Muscle of leg (tissue), 11 donors: Measurements from ENCODE around the gene GJD4. TPM values are rescaled to one million over a fixed set of nuclear protein-coding genes. Genes with fewer than 3 reads are reported as not detected.

ENCODE experiments used
- DNase-seq: peaks from one replicate; pipeline ENCODE4 v3.0.0; 2013
- H3K27ac ChIP-seq: one replicate; pipeline ENCODE4 v1.5.1; 2013; ENCODE audit warnings: mild to moderate bottlenecking, low read length, control low read depth
- H3K27me3 ChIP-seq: one replicate; pipeline ENCODE4 v1.6.1; 2013; ENCODE audit warnings: low read length; ENCODE audit not compliant: control insufficient read depth, insufficient read depth
- H3K36me3 ChIP-seq: one replicate; pipeline ENCODE4 v1.6.1; 2013; ENCODE audit warnings: low read length; ENCODE audit not compliant: control insufficient read depth, insufficient read depth
- H3K4me1 ChIP-seq: one replicate; pipeline ENCODE4 v1.6.1; 2013; ENCODE audit warnings: low read length; ENCODE audit not compliant: control insufficient read depth, insufficient read depth
- H3K4me3 ChIP-seq: one replicate; pipeline ENCODE4 v1.5.1; 2013; ENCODE audit warnings: low read length, control low read depth
- H3K9me3 ChIP-seq: replicated peaks from 2 replicates; pipeline ENCODE4 v1.6.1; 2013; ENCODE audit warnings: low read depth, low read length; ENCODE audit not compliant: control insufficient read depth
- WGBS: methylation state at CpG from one replicate; pipeline ENCODE4 v1.1.5; 2013; ENCODE audit warnings: missing lambda C conversion rate; ENCODE audit not compliant: insufficient coverage; 5-methylcytosine and 5-hydroxymethylcytosine counted together
- polyA plus RNA-seq, 8 donors: library from polyadenylated mRNA; unstranded; fragments of 120-200 nt; gene quantifications; one replicate each; pipeline versions ENCODE4 v1.2.1 to v1.2.3, GENCODE V29; 2013; ENCODE audit warnings: inconsistent platforms in 1 of 8, low replicate concordance in 1 of 8; ENCODE audit not compliant: insufficient read length in 8 of 8, insufficient read depth in 1 of 8
- total RNA-seq: library from RNA; stranded (reverse); fragments of 120-200 nt; gene quantifications from one replicate; pipeline ENCODE4 v1.2.4, GENCODE V29; 2013

GJD4 gene
- total and polyA plus RNA-seq, 9 donors, result 1.4 to 17.7 (median 9.2) TPM

- Histone ChIP-seq H3K27ac (peak overlapping the region; percentile 75), H3K36me3 (peaks cover 5% of the 10 kb centered on the region), H3K4me3 (peak overlapping the region; percentile 77), H3K9me3 (no peaks in the 10 kb centered on the region), H3K4me1 (peaks cover 17% of the 10 kb centered on the region), H3K27me3 (peaks cover 2% of the 10 kb centered on the region)
- 0% methylated on average over 30 of the region's 42 CpGs for WGBS
- peak; percentile 97 for DNase-seq
Observed at GRCh38 chr10:35643151-35644049, 38.3 kb downstream of the GJD4 start.

- DNase-seq, result peak; percentile 73
- Histone ChIP-seq H3K27ac (peak overlapping the region; percentile 76), H3K9me3 (no peaks in the 10 kb centered on the region), H3K4me1 (peaks cover 14% of the 10 kb centered on the region), H3K36me3 (no peaks in the 10 kb centered on the region), H3K27me3 (no peaks in the 10 kb centered on the region), H3K4me3 (peak overlapping the region; percentile 77)
- WGBS, result 3% methylated on average over 4 of the region's 13 CpGs
Observed at GRCh38 chr10:35644050-35644950, 39.2 kb downstream of the GJD4 start.

GRCh38 chr10:35650894-35651293 is 45.8 kb downstream of the GJD4 start:
- H3K4me3 ChIP-seq, result no peak overlapping the region
- H3K36me3 ChIP-seq, result no peaks in the 10 kb centered on the region
- no peaks in the 10 kb centered on the region for H3K9me3 ChIP-seq
- no peaks in the 10 kb centered on the region for H3K27me3 ChIP-seq
- DNase-seq, result no peak
- H3K27ac ChIP-seq, result no peak overlapping the region
- no CpG with 5 or more reads among the region's 3 CpGs for WGBS
- no peaks in the 10 kb centered on the region for H3K4me1 ChIP-seq

- Histone ChIP-seq H3K27me3 (no peaks in the 10 kb centered on the region), H3K9me3 (no peaks in the 10 kb centered on the region), H3K36me3 (no peaks in the 10 kb centered on the region), H3K27ac (no peak overlapping the region), H3K4me1 (no peaks in the 10 kb centered on the region), H3K4me3 (no peak overlapping the region)
- DNase-seq, result no peak
- 83% methylated on average over 1 of the region's 2 CpGs for WGBS
Observed at GRCh38 chr10:35652824-35653223, 47.7 kb downstream of the GJD4 start.

GRCh38 chr10:35657621-35658020 is 52.5 kb downstream of the GJD4 start:
- Histone ChIP-seq H3K4me3 (no peak overlapping the region), H3K27ac (no peak overlapping the region), H3K4me1 (no peaks in the 10 kb centered on the region), H3K36me3 (no peaks in the 10 kb centered on the region), H3K27me3 (no peaks in the 10 kb centered on the region), H3K9me3 (no peaks in the 10 kb centered on the region)
- 80% methylated on average over 1 of the region's 5 CpGs for WGBS
- no peak for DNase-seq

Other genes starting within 250 kb of the GJD4 start
- 28.9 TPM for gene FZD8, start 37.0 kb downstream of the GJD4 start, total RNA-seq
- gene FZD8, start 37.0 kb downstream of the GJD4 start, polyA plus RNA-seq, result 10 to 100 TPM; 23.1 to 43.6 (median 39.2) TPM